ENCODE data around the gene SH2D1A. TPM values are rescaled to one million over a fixed set of nuclear protein-coding genes. Genes with fewer than 3 reads are reported as not detected.

SH2D1A gene
- total RNA-seq, 1 donor from 2014 or later = not detected

- DNase-seq (ENCODE audit: low spot score in 2 of 2) (no peak), FAIRE-seq (no peak)
Measured at GRCh38 chrX:124414281-124414680, 67.9 kb downstream of the SH2D1A start.

- DNase-seq (ENCODE audit: low spot score in 2 of 2) = no peak
- no peak for FAIRE-seq
Measured at GRCh38 chrX:124415115-124415800, 68.9 kb downstream of the SH2D1A start.

- FAIRE-seq = no peak
- no peak for DNase-seq (ENCODE audit: low spot score in 2 of 2)
Measured at GRCh38 chrX:124421898-124422655, 75.7 kb downstream of the SH2D1A start.

Small RNA genes lying within 50 kb of the gene (small RNA-seq; reads per million reads assigned to genes)
- not detected for gene AL022718.1

Other genes with a start within 250 kb of the SH2D1A start
- not detected for gene TEX13D, start 13.9 kb upstream of the SH2D1A start, total RNA-seq

Data from frontal cortex (tissue), 4 donors.